Karpas-422 (cell line): ENCODE results near the gene SCN5A. TPM values are rescaled to one million over a fixed set of nuclear protein-coding genes. Genes with fewer than 3 reads are reported as not detected.

Experiments
- DNase-seq: peaks from one replicate; pipeline ENCODE4 v3.0.0-alpha.2; 2015
- H2AFZ ChIP-seq: fragments of 200-600 bp; sonication (generic); 2 replicates; pipeline ENCODE4 v1.6.1; 2014; ENCODE audit warnings: antibody characterized with exemption, low read length, mixed read lengths
- H3K27ac ChIP-seq: fragments of 200-600 bp; sonication (generic); 2 replicates; pipeline ENCODE4 v1.5.1; 2014; ENCODE audit warnings: mild to moderate bottlenecking, low read length, moderate library complexity
- H3K27me3 ChIP-seq: fragments of 200-600 bp; sonication (generic); 2 replicates; pipeline ENCODE4 v1.6.1; 2014; ENCODE audit warnings: low read length, mixed read lengths
- H3K36me3 ChIP-seq: fragments of 200-600 bp; sonication (generic); 2 replicates; pipeline ENCODE4 v1.6.1; 2014; ENCODE audit warnings: low read length, mixed read lengths; ENCODE audit not compliant: insufficient read depth
- H3K4me1 ChIP-seq: fragments of 200-600 bp; sonication (generic); 2 replicates; pipeline ENCODE4 v1.6.1; 2014; ENCODE audit warnings: mild to moderate bottlenecking, low read length, mixed read lengths
- H3K4me2 ChIP-seq: fragments of 200-600 bp; sonication (generic); 2 replicates; pipeline ENCODE4 v1.6.1; 2014; ENCODE audit warnings: low read length, low read depth, mild to moderate bottlenecking; ENCODE audit not compliant: poor library complexity, severe bottlenecking
- H3K4me3 ChIP-seq: fragments of 200-600 bp; sonication (generic); 2 replicates; pipeline ENCODE4 v1.5.1; 2014; ENCODE audit warnings: mild to moderate bottlenecking, antibody characterized with exemption, low read length, mixed read lengths
- H3K79me2 ChIP-seq: fragments of 200-600 bp; sonication (generic); 2 replicates; pipeline ENCODE4 v1.6.1; 2014; ENCODE audit warnings: mild to moderate bottlenecking, low read length, mixed read lengths
- H3K9ac ChIP-seq: fragments of 200-600 bp; sonication (generic); 2 replicates; pipeline ENCODE4 v1.6.0; 2014; ENCODE audit warnings: low read length
- H3K9me2 ChIP-seq: fragments of 200-600 bp; sonication (generic), shearing (Covaris generic); replicated peaks from 2 replicates; pipeline ENCODE4 v1.6.0; 2014; ENCODE audit warnings: mild to moderate bottlenecking, low read length, moderate library complexity; ENCODE audit not compliant: insufficient read depth
- H3K9me3 ChIP-seq: fragments of 300-700, 200-600 bp; sonication (generic); 2 replicates; pipeline ENCODE4 v1.6.1; 2014; ENCODE audit warnings: low read length, mixed read lengths
- H4K20me1 ChIP-seq: fragments of 200-600 bp; sonication (generic); 2 replicates; pipeline ENCODE4 v1.6.1; 2014; ENCODE audit warnings: mild to moderate bottlenecking, antibody characterized with exemption, low read length, low read depth; ENCODE audit not compliant: insufficient read depth
- total RNA-seq: library from RNA; depleted of rRNA; stranded (reverse); fragments of >200 nt; shearing (Covaris generic); gene quantifications from 2 replicates; pipeline ENCODE4 v1.2.3, GENCODE V29; 2014; ENCODE audit warnings: low replicate concordance

Gene SCN5A
- total RNA-seq, 1 experiment from 2014 or later = not detected

DNA sequence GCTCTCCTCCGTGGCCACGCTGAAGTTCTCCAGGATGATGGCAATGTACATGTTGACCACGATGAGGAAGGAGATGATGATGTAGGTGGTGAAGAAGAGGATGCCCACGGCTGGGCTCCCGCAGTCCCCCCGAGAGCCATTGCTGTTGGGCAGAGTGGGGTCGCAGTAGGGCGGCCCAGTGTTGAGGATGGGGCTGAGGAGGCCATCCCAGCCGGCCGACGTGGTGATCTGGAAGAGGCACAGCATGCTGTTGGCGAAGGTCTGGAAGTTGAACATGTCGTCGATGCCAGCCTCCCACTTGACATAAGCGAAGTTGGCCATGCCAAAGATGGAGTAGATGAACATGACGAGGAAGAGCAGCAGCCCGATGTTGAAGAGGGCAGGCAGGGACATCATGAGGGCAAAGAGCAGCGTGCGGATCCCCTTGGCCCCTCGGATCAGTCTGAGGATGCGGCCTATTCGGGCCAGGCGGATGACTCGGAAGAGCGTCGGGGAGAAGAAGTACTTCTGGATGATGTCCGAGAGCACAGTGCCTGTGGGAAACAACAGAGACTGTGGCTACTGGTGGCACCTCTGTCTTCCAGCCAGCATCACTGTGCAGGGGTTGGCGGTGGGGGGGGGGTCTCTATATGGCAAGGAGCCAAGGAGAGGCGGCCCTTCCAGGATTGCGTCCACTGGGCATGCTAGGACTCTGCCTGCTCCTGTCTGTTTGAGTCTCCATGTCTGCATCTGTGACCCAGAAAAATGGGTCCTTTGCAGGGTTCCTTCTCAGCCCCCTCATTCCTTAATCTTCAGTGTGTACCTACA, 98.3 kb downstream of the SCN5A start:
- no peaks in the 10 kb centered on the region for H3K4me1 ChIP-seq
- H3K9me2 ChIP-seq = no peaks in the 10 kb centered on the region
- no peak overlapping the region for H3K4me2 ChIP-seq
- DNase-seq = no peak
- H3K36me3 ChIP-seq = no peaks in the 10 kb centered on the region
- no peaks in the 10 kb centered on the region for H3K79me2 ChIP-seq
- H2AFZ ChIP-seq = no peak overlapping the region
- H3K9ac ChIP-seq = no peak overlapping the region
- no peaks in the 10 kb centered on the region for H3K27me3 ChIP-seq
- no peak overlapping the region for H3K27ac ChIP-seq
- no peak overlapping the region for H3K4me3 ChIP-seq
- H4K20me1 ChIP-seq = no peaks in the 10 kb centered on the region; the same call in 1 of the 2 replicates
- H3K9me3 ChIP-seq = no peaks in the 10 kb centered on the region

DNA sequence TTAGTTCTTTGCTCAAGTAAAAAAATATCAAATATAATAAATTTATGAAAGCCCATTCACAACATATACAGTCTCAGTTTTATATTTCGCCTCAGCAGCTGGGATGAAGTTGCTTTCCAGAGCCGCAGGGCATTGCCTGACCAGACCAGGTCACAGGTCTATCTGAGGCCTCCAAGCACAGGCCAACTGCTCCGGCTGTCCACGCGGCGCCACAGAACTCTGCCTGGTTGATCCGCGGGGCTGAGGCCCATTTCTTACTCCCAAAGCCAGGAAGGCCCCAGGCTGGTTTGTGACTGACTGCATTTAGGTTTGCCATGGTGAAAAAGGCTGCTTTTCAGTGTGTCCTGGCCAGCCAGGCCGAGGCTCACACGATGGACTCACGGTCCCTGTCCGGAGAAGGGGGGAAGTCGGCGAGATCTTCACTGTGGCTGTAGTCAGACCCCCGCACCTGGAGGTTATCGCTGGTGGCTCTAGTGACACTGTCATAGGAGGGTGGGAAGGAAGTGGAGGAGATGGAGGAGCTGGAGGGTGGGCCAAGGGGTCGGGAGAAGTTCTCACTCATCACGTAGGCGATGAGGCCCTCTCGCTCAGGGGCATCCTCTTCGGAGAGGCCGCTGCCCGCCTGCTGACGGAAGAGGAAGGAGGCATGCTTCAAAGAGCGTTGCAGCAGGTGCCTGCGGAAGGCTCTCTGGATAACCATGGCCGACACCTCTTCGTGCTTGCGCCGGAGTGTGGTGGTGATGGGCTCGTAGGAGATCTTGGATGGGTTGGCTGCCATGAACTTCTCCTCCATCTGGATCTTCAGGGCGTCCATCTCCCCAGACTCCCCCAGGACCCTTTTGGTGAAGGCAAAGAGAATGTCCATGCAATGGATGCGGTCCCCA, 99.3 kb downstream of the SCN5A start:
- no peaks in the 10 kb centered on the region for H3K4me1 ChIP-seq
- no peak overlapping the region for H2AFZ ChIP-seq
- H3K79me2 ChIP-seq = no peaks in the 10 kb centered on the region
- no peaks in the 10 kb centered on the region for H3K9me2 ChIP-seq
- DNase-seq = no peak
- no peak overlapping the region for H3K4me3 ChIP-seq
- H4K20me1 ChIP-seq = no peaks in the 10 kb centered on the region; the same call in 1 of the 2 replicates
- no peaks in the 10 kb centered on the region for H3K9me3 ChIP-seq
- no peak overlapping the region for H3K9ac ChIP-seq
- no peak overlapping the region for H3K4me2 ChIP-seq
- H3K36me3 ChIP-seq = no peaks in the 10 kb centered on the region
- no peaks in the 10 kb centered on the region for H3K27me3 ChIP-seq
- no peak overlapping the region for H3K27ac ChIP-seq

DNA sequence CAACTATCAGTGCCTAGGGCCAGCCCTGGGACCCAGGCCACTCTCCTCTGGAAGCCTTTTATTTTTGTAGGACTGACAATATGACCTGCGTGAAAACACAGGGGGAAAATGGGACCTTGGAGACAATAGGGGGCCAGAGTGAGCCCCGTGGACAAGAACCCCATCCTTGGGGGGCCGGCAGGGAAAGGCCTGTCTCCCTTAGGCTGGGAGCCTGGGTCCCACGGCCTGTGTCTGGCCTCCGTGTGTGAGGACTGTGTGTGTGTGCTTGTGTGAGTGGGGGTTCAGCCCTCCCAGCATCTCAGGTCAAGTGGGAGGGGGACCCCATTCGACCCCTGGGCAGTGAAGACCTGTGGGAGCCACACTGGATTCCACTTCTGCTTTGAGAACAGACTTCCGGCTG, 100.0 kb downstream of the SCN5A start:
- Histone ChIP-seq H3K4me1 (no peaks in the 10 kb centered on the region), H3K9ac (no peak overlapping the region), H3K4me3 (no peak overlapping the region), H3K27me3 (no peaks in the 10 kb centered on the region), H3K9me2 (no peaks in the 10 kb centered on the region), H3K36me3 (no peaks in the 10 kb centered on the region), H3K9me3 (no peaks in the 10 kb centered on the region), H2AFZ (no peak overlapping the region), H3K27ac (no peak overlapping the region), H3K4me2 (no peak overlapping the region), H4K20me1 (no peaks in the 10 kb centered on the region; the same call in 1 of the 2 replicates), H3K79me2 (no peaks in the 10 kb centered on the region)
- DNase-seq = no peak

DNA sequence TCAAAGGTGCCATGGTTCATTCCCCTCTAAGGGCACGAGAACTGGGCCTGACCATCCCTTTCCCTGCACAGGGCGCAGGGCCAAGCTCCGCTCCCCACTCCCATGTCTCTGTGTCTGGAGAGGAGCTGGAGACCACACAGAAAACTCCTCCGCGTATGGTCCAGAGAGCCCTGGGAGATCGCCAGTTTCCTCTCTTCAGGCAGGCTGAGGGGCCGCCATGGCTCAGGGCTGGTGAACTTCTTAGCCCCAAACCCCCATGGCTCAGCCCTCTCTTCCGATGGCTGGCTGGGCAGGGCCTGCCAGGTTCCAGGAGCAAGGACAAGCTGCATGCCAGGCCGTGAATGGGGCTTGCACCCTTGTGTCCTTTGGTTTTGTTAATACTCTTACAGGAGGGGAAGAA, 100.4 kb downstream of the SCN5A start:
- Histone ChIP-seq H3K36me3 (no peaks in the 10 kb centered on the region), H3K27me3 (no peaks in the 10 kb centered on the region), H3K4me2 (no peak overlapping the region), H3K9me2 (no peaks in the 10 kb centered on the region), H3K9me3 (no peaks in the 10 kb centered on the region), H4K20me1 (no peaks in the 10 kb centered on the region; the same call in 1 of the 2 replicates), H3K4me1 (no peaks in the 10 kb centered on the region), H3K4me3 (no peak overlapping the region), H2AFZ (no peak overlapping the region), H3K9ac (no peak overlapping the region), H3K79me2 (no peaks in the 10 kb centered on the region), H3K27ac (no peak overlapping the region)
- DNase-seq = no peak

DNA sequence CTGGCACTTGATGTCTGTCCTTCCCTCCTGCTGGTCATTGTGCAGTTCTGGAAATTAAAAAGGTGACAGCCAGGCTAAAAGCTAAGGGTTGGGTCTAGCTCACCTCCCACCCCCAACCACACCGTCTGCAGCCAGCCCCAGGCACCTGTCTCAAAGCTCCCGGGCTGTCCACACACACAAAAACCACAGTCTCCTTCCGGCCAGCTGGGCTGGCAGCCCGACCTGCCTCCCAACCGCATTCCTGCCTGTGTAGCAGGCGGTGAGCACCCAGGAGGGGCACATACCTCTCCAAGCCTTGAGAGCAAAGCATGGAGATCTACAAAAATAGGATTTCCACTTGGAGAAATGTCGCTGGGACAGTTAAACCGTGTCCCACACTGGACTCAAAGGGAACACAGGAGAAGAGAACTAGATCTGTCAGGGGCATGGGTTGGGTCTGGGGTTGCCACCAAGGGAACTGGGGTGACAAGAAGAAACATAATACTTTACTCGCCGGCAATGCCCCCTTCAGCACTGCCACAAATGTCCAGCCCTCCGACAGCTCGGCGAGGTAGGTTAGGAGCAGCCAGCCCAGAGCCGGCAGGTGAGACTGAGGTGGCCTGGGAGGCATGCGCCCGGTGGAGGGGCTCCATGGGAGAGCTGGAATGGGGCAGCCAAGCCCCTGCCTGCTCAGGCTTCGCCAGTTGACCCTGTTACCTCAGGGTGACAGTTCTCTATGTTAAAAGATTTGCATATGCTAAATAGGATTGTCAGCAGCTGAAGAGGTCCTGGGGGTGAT, 101.1 kb downstream of the SCN5A start:
- H3K4me1 ChIP-seq = no peaks in the 10 kb centered on the region
- H4K20me1 ChIP-seq = no peaks in the 10 kb centered on the region; the same call in 1 of the 2 replicates
- H3K27ac ChIP-seq = no peak overlapping the region
- no peak overlapping the region for H3K4me3 ChIP-seq
- no peaks in the 10 kb centered on the region for H3K9me2 ChIP-seq
- no peak overlapping the region for H2AFZ ChIP-seq
- no peaks in the 10 kb centered on the region for H3K9me3 ChIP-seq
- H3K27me3 ChIP-seq = no peaks in the 10 kb centered on the region
- no peak for DNase-seq
- H3K79me2 ChIP-seq = no peaks in the 10 kb centered on the region
- no peaks in the 10 kb centered on the region for H3K36me3 ChIP-seq
- H3K4me2 ChIP-seq = no peak overlapping the region
- H3K9ac ChIP-seq = no peak overlapping the region

DNA sequence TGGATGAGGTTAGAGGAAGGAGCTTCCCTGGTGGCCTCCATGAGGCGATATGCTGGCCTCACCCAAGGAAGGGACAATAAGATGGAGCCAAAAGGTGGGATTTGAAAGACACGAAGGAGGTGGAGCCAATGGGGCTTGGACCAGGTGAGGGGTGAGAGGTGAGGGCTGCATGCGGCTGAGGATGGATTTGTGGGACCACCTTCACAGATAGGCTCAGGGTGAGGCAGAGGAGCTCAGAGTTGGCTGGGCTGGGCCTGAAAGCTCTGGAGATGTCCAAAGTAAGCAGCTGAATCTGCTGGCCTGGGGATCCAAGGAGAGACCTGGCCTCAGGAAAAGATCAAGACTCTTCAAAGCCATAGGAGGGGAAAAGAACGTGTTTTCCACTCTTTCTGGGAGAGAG, 103.5 kb downstream of the SCN5A start:
- H3K27me3 ChIP-seq = no peaks in the 10 kb centered on the region
- no peaks in the 10 kb centered on the region for H3K9me3 ChIP-seq
- no peak overlapping the region for H3K4me3 ChIP-seq
- no peaks in the 10 kb centered on the region for H3K36me3 ChIP-seq
- H3K79me2 ChIP-seq = no peaks in the 10 kb centered on the region
- no peak overlapping the region for H3K27ac ChIP-seq
- no peaks in the 10 kb centered on the region; the same call in 1 of the 2 replicates for H4K20me1 ChIP-seq
- no peaks in the 10 kb centered on the region for H3K4me1 ChIP-seq
- H2AFZ ChIP-seq = no peak overlapping the region
- H3K9me2 ChIP-seq = no peaks in the 10 kb centered on the region
- no peak overlapping the region for H3K4me2 ChIP-seq
- DNase-seq = no peak
- no peak overlapping the region for H3K9ac ChIP-seq

DNA sequence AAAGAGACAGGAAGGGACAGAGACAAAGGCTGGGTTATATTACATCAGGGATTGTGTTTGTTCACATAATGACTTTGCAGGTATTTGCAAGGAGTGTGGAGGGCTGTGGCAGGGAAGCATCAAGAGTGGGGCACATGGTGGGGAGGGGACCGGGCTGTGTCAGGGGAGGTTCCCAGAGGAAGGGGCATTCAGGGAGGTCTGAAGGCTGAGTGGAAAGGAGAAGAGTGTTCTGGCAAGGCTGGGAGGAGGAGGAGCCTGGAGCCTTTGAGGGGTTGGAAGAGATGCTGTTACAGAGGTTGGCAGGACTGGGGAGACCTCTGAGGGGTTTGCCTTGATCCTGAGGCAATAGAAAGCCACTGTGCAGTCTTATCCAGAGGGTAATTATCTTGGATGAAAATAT, 103.9 kb downstream of the SCN5A start:
- no peak overlapping the region for H3K9ac ChIP-seq
- H3K79me2 ChIP-seq = no peaks in the 10 kb centered on the region
- no peak for DNase-seq
- no peaks in the 10 kb centered on the region for H3K9me3 ChIP-seq
- no peak overlapping the region for H3K4me3 ChIP-seq
- no peak overlapping the region for H3K4me2 ChIP-seq
- no peaks in the 10 kb centered on the region for H3K27me3 ChIP-seq
- H3K27ac ChIP-seq = no peak overlapping the region
- H2AFZ ChIP-seq = no peak overlapping the region
- H3K36me3 ChIP-seq = no peaks in the 10 kb centered on the region
- H3K4me1 ChIP-seq = no peaks in the 10 kb centered on the region
- no peaks in the 10 kb centered on the region for H3K9me2 ChIP-seq
- no peaks in the 10 kb centered on the region; the same call in 1 of the 2 replicates for H4K20me1 ChIP-seq
